MCF 10A (cell line): ENCODE measurements around the gene INHBE. TPM values are rescaled to one million over a fixed set of nuclear protein-coding genes. Genes with fewer than 3 reads are reported as not detected.
A peak's percentile ranks its signal among the peaks of the same experiment; 100 is the strongest.
"Not testable (repeated sequence)": the region's sequence is repeated elsewhere in the genome, so short reads cannot be mapped to it uniquely, and the experiment has no call there.

ENCODE experiments used
- BruUV-seq: library from RNA; stranded (reverse); fragments of 400-500 nt; replicated peaks from 2 replicates; lab custom pipeline; 2021; lab: Mats Ljungman, UMichigan
- CTCF ChIA-PET: fragments of 300-600 bp; sonication (Branson Sonifier 250); formaldehyde crosslinking; extraction: SDS; loops from one replicate; lab custom pipeline; 2021; ENCODE audit warnings: antibody characterized with exemption, inconsistent platforms; lab: Yijun Ruan, JAX
- POLR2A ChIA-PET: fragments of 300-600, 350-650 bp; sonication (Branson Sonifier 250); formaldehyde crosslinking; extraction: SDS; loops from one replicate; lab custom pipeline; 2020; ENCODE audit warnings: antibody characterized with exemption, inconsistent platforms; lab: Yijun Ruan, JAX
- DNase-seq: peaks from one replicate; pipeline ENCODE4 v3.0.0-alpha.2; 2018; ENCODE audit not compliant: unreplicated experiment
- H3K27ac Mint-ChIP-seq: one replicate; pipeline ENCODE4 v1.8.0; 2022; ENCODE audit warnings: mild to moderate bottlenecking, low read depth, mixed read lengths; ENCODE audit not compliant: unreplicated experiment
- H3K27me3 Mint-ChIP-seq: one replicate; pipeline ENCODE4 v1.8.0; 2022; ENCODE audit warnings: mixed read lengths; ENCODE audit not compliant: insufficient read depth, unreplicated experiment
- H3K36me3 Mint-ChIP-seq: one replicate; pipeline ENCODE4 v1.8.0; 2022; ENCODE audit warnings: mild to moderate bottlenecking, moderate library complexity, mixed read lengths; ENCODE audit not compliant: insufficient read depth, unreplicated experiment
- H3K4me1 Mint-ChIP-seq: one replicate; pipeline ENCODE4 v1.8.0; 2022; ENCODE audit warnings: mixed read lengths; ENCODE audit not compliant: insufficient read depth, unreplicated experiment
- H3K4me3 Mint-ChIP-seq: one replicate; pipeline ENCODE4 v1.8.0; 2022; ENCODE audit warnings: mild to moderate bottlenecking, moderate library complexity, mixed read lengths; ENCODE audit not compliant: unreplicated experiment
- H3K9me3 Mint-ChIP-seq: one replicate; pipeline ENCODE4 v1.8.0; 2022; ENCODE audit warnings: mixed read lengths; ENCODE audit not compliant: unreplicated experiment
- CTCF ChIP-seq: fragments of 200-600 bp; IDR thresholded peaks from one replicate; pipeline ENCODE4 v1.8.0; 2022; ENCODE audit warnings: antibody characterized with exemption, mild to moderate bottlenecking; ENCODE audit not compliant: unreplicated experiment
- intact Hi-C: fragments of 100-400 bp; cut with micrococcal nuclease; formaldehyde crosslinking; loops from 2 replicates; pipeline ENCODE4 v1.14.1; 2022
- total RNA-seq: library from RNA; stranded (reverse); gene quantifications from 2 replicates; pipeline ENCODE4 v1.2.3, GENCODE V29; 2022

The INHBE gene
- total RNA-seq, 1 experiment from 2014 or later: 5.0 TPM

GRCh38 chr12:57416039-57416996 lies 38.8 kb upstream of the INHBE start:
- Mint-ChIP-seq H3K9me3 (no peaks in the 10 kb centered on the region), H3K4me3 (no peak overlapping the region), H3K36me3 (peaks cover 12% of the 10 kb centered on the region), H3K4me1 (peaks cover 27% of the 10 kb centered on the region), H3K27me3 (no peaks in the 10 kb centered on the region), H3K27ac (peak overlapping the region; percentile 16)
- POLR2A ChIA-PET: no interaction called here
- peak; percentile 53 for DNase-seq
- no TSS peak for BruUV-seq
- no peak for TF ChIP-seq CTCF
- intact Hi-C loops: no loop called here
- CTCF ChIA-PET: interaction anchor here (0.8 kb wide), 1 partner anchor 37 kb away, joined by 3 read pairs; no protein-coding TSS in a partner anchor

- intact Hi-C loops: no loop called here
- ChIA-PET POLR2A (interaction anchor here (0.5 to 2.7 kb wide), 4 partner anchors 8 to 346 kb away, joined by 3 to 9 read pairs (median 4); no protein-coding TSS in a partner anchor), CTCF (interaction anchor here (0.6 to 2.6 kb wide), 8 partner anchors 9 to 204 kb away, joined by 3 to 12 read pairs (median 4); no protein-coding TSS in a partner anchor)
- no peak for DNase-seq
- H3K4me3 Mint-ChIP-seq: no peak overlapping the region
- peaks cover 16% of the 10 kb centered on the region for H3K36me3 Mint-ChIP-seq
- no peak for TF ChIP-seq CTCF
- H3K9me3 Mint-ChIP-seq: no peaks in the 10 kb centered on the region
- H3K4me1 Mint-ChIP-seq: peaks cover 27% of the 10 kb centered on the region
- no peaks in the 10 kb centered on the region for H3K27me3 Mint-ChIP-seq
- no peak overlapping the region for H3K27ac Mint-ChIP-seq
- BruUV-seq: no TSS peak
Measured at GRCh38 chr12:57418255-57418654, 36.9 kb upstream of the INHBE start.

- Mint-ChIP-seq H3K9me3 (no peaks in the 10 kb centered on the region), H3K27me3 (no peaks in the 10 kb centered on the region), H3K27ac (no peak overlapping the region), H3K4me3 (no peak overlapping the region), H3K4me1 (peaks cover 27% of the 10 kb centered on the region), H3K36me3 (peaks cover 24% of the 10 kb centered on the region)
- ChIA-PET CTCF (interaction anchor here (0.7 to 2.6 kb wide), 5 partner anchors 10 to 338 kb away, joined by 3 to 12 read pairs (median 8); no protein-coding TSS in a partner anchor), POLR2A (interaction anchor here (0.6 to 2.7 kb wide), 3 partner anchors 9 to 28 kb away, joined by 3 to 9 read pairs (median 4); no protein-coding TSS in a partner anchor)
- no peak for DNase-seq
- BruUV-seq: no TSS peak
- intact Hi-C loops: no loop called here
- no peak for TF ChIP-seq CTCF
Measured at GRCh38 chr12:57419495-57419894, 35.6 kb upstream of the INHBE start.

GRCh38 chr12:57420482-57420881 lies 34.6 kb upstream of the INHBE start:
- CTCF ChIA-PET: interaction anchor here (0.9 kb wide), 1 partner anchor 46 kb away, joined by 5 read pairs; no protein-coding TSS in a partner anchor
- intact Hi-C loops: no loop called here
- no peaks in the 10 kb centered on the region for H3K9me3 Mint-ChIP-seq

GRCh38 chr12:57426948-57427347 lies 28.2 kb upstream of the INHBE start:
- H3K36me3 Mint-ChIP-seq: peaks cover 47% of the 10 kb centered on the region
- H3K27me3 Mint-ChIP-seq, H3K4me3 Mint-ChIP-seq, H3K9me3 Mint-ChIP-seq, H3K27ac Mint-ChIP-seq, intact Hi-C loops, BruUV-seq, H3K4me1 Mint-ChIP-seq, POLR2A ChIA-PET, DNase-seq: not testable (repeated sequence)
- CTCF ChIA-PET: interaction anchor here (0.6 to 0.9 kb wide), 2 partner anchors 8 to 148 kb away, joined by 3 to 5 read pairs; no protein-coding TSS in a partner anchor

More at GRCh38 chr12:57420482-57420881, 34.6 kb upstream of the INHBE start:
- Mint-ChIP-seq H3K27ac (no peak overlapping the region), H3K27me3 (no peaks in the 10 kb centered on the region), H3K4me3 (no peak overlapping the region), H3K4me1 (peaks cover 23% of the 10 kb centered on the region), H3K36me3 (peaks cover 29% of the 10 kb centered on the region)
- DNase-seq: no peak
- BruUV-seq: no TSS peak
- POLR2A ChIA-PET: no interaction called here
- no peak for TF ChIP-seq CTCF
